GM12872 (cell line): ENCODE measurements around the gene TLX2.

ENCODE experiments used
- TF ChIP-seq, protein P1 (sequence below): IDR thresholded peaks from 3 replicates; pipeline ENCODE4 v1.5.1; 2011; ENCODE audit warnings: low read depth, mild to moderate bottlenecking, low read length, moderate library complexity; ENCODE audit not compliant: insufficient read depth

Gene TLX2

DNA sequence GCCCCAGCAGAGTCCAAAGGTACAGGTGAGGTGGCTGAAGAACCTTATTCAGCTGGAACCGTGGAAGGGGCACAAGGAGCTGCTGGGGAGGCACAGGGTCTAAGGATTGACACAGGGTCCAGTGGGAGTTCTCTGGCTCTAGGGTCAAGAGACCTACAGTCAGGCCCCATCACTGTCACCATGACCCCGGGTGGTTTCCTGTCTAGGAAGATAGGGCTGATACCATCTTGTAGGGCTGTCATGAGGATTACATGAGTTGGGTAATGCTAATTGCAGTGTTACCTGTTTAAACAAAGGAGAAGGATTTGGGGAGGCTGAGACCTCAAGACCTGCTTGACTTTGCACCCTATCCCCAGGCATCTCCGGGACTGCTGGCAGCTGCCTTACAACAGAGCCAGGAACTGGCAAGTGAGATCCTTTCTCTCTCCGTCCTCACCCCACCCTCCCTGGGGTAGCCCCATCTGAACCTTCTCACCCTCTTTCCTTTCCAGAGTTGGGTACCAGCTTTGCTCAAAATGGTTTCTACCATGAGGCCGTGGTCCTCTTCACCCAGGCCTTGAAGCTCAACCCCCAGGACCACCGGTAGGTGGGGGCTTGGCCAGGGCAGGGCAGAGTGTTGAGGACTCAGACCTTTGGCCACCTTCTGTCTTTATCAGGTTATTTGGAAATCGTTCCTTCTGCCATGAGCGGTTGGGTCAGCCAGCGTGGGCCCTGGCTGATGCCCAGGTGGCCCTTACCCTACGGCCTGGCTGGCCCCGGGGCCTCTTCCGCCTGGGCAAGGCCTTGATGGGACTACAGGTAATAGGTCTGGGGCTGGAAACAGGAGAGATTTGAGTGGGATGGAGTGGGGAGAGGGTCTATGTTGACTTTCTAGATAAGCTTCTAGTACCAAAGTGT is 22.4 kb upstream of the TLX2 start:
- TF ChIP-seq, protein P1, sequence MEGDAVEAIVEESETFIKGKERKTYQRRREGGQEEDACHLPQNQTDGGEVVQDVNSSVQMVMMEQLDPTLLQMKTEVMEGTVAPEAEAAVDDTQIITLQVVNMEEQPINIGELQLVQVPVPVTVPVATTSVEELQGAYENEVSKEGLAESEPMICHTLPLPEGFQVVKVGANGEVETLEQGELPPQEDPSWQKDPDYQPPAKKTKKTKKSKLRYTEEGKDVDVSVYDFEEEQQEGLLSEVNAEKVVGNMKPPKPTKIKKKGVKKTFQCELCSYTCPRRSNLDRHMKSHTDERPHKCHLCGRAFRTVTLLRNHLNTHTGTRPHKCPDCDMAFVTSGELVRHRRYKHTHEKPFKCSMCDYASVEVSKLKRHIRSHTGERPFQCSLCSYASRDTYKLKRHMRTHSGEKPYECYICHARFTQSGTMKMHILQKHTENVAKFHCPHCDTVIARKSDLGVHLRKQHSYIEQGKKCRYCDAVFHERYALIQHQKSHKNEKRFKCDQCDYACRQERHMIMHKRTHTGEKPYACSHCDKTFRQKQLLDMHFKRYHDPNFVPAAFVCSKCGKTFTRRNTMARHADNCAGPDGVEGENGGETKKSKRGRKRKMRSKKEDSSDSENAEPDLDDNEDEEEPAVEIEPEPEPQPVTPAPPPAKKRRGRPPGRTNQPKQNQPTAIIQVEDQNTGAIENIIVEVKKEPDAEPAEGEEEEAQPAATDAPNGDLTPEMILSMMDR, result no peak

DNA sequence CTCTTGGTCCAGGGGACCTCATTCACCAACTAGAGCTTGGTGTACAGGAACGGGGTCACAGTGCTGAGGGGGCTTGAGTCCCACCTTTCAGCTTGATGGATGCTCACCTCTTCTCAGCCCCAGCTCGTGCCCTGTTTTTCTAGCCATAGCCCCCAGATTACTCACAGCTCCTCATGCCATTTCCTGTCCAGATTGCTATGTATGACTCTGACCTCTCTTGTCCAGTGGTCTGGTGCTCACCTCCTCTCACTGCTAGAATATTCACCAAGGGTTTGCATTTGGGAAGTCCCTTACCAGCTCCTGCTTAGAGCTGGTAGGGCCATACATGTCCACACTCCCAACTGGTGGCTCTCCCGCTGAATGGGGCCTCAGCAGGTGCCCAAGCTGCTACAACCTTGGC is 20.7 kb upstream of the TLX2 start:
- TF ChIP-seq, protein P1, result no peak

DNA sequence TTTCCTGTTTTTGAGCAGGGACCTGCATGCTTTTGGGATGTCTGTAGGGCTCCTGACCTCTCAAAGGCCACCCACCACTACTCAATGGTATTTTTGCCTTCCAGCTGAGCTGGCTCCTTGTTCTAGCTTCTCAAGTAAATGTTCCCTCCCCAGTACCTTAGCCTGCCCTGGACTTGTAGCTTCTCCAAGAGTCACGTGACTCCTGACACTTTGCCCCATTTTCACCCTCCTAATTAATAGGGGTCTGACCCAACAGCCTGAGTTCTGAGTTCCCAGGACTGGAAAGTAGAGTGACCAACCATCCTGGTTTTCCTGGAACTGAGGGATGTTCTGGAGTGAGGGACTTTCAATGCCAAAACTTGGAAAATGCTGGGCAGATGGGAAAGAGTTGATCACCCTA is 18.8 kb upstream of the TLX2 start:
- TF ChIP-seq, protein P1, result no peak

DNA sequence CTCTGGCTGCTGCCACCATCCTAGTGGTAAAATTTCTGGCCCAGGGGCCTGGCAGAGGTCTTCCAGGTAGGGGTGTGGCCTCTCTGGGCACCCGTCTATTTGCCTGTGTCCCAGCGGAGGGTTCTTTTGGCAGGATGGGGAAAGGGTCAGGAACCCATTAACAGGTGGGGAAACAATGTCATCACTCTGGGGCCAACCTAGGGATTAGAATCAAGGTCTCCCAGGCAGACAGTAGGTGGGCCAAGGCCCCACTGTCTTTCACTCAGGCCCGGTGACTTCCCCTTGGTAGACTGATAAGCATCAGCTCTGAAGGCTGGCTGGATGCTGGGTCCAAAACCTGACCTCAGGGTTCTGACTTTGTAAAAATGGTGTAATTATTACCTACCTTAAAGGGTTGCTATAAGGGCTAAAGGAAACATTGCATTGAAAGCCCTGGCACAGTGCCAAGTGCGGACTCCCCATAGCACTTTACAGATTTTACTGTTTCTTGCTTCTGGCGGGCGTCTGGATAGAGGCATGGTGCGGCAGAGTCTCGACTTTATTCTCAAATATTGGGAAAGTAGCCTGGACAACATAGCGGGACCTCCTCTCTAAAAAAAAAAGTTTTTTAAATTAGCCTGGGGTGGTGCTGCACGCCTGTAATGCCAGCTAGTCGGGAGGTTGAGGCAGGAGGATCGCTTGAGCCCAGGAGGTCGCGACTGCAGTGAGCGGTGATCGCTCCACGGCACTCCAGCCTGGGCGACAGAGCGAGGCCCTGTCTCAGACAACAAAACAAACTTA is 17.1 kb upstream of the TLX2 start:
- TF ChIP-seq, protein P1, result no peak

DNA sequence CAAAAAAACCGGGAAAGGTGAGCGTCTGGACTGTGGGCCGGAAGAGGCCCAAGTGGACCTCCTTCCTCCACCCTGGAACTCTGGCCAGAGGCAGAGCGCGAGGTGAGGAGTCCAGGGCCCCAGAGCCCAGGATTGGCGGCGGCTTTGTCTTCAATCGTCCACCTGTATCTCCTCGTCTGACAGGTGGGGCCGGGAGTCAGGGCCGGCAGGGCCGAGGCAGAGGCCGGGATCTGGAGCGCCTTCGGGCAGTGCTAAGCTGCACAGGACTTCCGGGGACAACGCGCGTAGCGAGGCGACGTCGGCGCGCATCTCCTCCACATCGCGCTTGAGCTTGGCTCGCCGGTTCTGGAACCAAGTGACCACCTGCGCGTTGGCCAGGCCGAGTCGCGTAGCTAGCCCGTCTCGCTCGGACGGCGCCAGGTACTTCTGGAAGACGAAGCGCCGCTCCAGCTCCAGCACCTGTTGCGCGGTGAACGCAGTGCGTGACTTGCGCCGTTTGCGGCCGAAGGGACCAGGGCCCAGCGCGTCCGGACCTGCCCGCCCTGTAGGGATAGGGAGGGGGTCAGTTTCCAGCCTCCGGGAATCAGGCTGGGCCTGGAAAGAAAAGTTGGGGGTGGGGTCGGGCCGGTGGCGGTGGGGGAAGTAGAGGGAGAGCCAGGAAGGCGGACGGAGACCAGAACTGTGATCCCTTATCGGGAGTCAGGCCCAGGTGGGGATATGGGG is 16.3 kb upstream of the TLX2 start:
- TF ChIP-seq, protein P1, result no peak

DNA sequence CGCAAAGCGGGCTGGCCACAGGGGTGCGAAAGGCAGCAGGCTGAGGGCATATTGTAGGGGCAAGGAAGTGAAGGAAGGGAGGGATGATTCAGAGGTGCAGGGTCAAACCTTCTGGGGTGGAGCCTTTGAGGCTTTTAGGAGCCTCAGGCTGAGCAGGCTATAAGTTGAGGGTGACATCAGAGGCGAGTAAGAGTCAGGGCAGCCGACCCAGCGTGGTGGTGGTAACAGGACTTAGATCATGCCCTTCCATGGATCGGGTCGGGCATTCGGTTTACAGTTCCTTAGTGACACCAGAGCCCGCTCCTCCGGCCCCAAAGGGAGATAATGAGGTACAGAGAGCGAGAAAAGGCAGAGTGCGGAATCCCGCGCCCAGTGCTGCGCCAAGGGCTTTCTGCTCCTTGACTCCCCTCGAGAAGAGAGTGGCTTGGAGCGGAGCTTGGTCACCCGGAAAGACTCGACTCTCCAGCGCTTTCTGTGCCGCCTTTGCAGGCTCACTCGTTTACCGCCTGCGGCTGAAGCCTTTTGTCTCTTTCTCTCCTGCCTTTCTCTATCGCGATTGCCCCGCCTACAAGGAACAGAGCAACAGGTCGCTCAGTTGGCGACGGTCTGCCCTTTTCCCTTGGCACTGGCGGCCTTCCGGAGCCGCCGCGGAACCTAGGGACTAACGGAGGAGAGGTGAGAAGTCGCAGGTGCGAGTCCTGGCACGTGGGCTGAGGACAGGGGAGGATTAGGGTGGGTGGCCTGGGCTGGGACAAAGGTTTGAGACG is 15.6 kb upstream of the TLX2 start:
- TF ChIP-seq, protein P1, result no peak
